Measurements from ENCODE around the gene DPM1. TPM values are rescaled to one million over a fixed set of nuclear protein-coding genes. Genes with fewer than 3 reads are reported as not detected.

The DPM1 gene
- total and polyA plus RNA-seq, 2 of the 8 experiments (the other 6 are each of a cell fraction or from before 2014, with no cell fraction given): 42.3 to 57.0 TPM

GRCh38 chr20:50904067-50904570 lies 54.2 kb downstream of the DPM1 start (continued):
- TF ChIP-seq USF2 (IDR thresholded peaks at IDR 0.05; ENCODE audit: low read length): no peak
- no peak for TF ChIP-seq SRF (IDR thresholded peaks at IDR 0.05; ENCODE audit: low read depth, low read length)
